AG04450 (cell line): ENCODE measurements around the gene FAM20C. TPM values are rescaled to one million over a fixed set of nuclear protein-coding genes. Genes with fewer than 3 reads are reported as not detected.

Experiments used
- CTCF ChIA-PET: fragments of 300-600, 350-600 bp; formaldehyde crosslinking; extraction: SDS; loops from one replicate; lab custom pipeline; 2022; ENCODE audit warnings: antibody characterized with exemption, inconsistent platforms; lab: Charles Lee
- POLR2A ChIA-PET: fragments of 350-600 bp; formaldehyde crosslinking; extraction: SDS; loops from one replicate; lab custom pipeline; 2021; ENCODE audit warnings: antibody characterized with exemption, inconsistent platforms; lab: Yijun Ruan, JAX
- DNase-seq: peaks from one replicate; pipeline ENCODE4 v3.0.0-alpha.2; 2011; ENCODE audit warnings: low read depth, low spot score
- H3K27ac ChIP-seq: one replicate; pipeline ENCODE4 v1.5.1; 2012; ENCODE audit warnings: low read depth, low read length, control low read depth
- H3K27me3 ChIP-seq: one replicate; pipeline ENCODE4 v1.6.0; 2012; ENCODE audit warnings: low read length; ENCODE audit not compliant: control insufficient read depth, insufficient read depth
- H3K4me3 ChIP-seq: 2 replicates; pipeline ENCODE4 v1.5.1; 2011; ENCODE audit warnings: mild to moderate bottlenecking, low read depth, low read length, control low read depth
- H3K9me3 ChIP-seq: 2 replicates; pipeline ENCODE4 v1.5.1; 2012; ENCODE audit warnings: low read length; ENCODE audit not compliant: control insufficient read depth, insufficient read depth
- polyA plus RNA-seq: library from polyadenylated mRNA; depleted of rRNA; stranded (reverse); fragments of >200 nt; gene quantifications from 2 replicates; pipeline ENCODE4 v1.2.3, GENCODE V29; 2011
- TF ChIP-seq, protein P1 (sequence below): IDR thresholded peaks from 2 replicates; pipeline ENCODE4 v1.5.1; 2011; ENCODE audit warnings: low read depth, low read length, control low read depth, inconsistent platforms

The FAM20C gene
- polyA plus RNA-seq, 1 experiment = 34.5 TPM

DNA sequence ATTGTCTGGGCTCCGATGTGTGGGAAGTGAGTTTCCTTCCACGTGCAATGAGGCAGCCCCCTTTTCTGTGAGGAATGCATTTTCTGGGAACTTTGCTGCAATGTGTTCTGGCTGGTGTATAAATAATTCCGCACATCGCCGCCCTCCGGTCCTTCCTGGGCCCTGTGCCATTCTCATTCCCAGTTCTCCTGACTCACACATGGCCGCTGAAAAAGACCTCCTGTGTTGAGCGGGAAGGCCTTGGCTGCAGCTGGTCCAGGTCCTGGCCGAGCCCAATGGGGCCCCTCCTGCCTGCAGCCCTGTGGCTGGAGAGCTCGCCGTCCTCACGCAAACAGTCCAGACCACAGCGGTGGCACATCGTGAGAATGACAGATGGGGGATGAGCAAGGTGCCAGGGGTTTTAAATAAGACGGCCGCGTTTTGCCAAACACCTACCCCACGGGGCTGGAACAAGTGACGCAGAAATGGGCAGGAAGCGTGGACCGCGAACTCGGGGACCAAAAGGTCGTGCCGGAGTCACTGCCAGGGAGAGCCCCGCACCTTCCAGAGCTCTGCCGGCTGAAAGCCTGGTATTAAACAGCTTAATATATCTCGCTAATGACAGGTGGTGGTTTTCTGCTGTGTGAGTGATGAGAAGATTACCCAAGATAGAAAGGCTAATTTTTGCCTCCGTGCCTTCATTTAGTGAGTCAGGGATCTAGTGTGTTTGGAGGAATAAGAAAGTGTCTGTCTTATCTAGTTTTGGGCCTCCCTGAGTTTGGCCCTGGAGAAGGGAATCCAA lies 37.0 kb downstream of the FAM20C start:
- Histone ChIP-seq H3K4me3 (no peak overlapping the region), H3K27ac (peak overlapping the region; percentile 94), H3K9me3 (peaks cover 2% of the 10 kb centered on the region; the same call in 1 of the 2 replicates), H3K27me3 (no peaks in the 10 kb centered on the region)
- CTCF ChIA-PET = interaction anchor here (0.6 to 0.8 kb wide), 2 partner anchors 12 to 613 kb away, joined by 3 to 5 read pairs; no protein-coding TSS in a partner anchor
- peak; percentile 94 for DNase-seq
- TF ChIP-seq, protein P1, sequence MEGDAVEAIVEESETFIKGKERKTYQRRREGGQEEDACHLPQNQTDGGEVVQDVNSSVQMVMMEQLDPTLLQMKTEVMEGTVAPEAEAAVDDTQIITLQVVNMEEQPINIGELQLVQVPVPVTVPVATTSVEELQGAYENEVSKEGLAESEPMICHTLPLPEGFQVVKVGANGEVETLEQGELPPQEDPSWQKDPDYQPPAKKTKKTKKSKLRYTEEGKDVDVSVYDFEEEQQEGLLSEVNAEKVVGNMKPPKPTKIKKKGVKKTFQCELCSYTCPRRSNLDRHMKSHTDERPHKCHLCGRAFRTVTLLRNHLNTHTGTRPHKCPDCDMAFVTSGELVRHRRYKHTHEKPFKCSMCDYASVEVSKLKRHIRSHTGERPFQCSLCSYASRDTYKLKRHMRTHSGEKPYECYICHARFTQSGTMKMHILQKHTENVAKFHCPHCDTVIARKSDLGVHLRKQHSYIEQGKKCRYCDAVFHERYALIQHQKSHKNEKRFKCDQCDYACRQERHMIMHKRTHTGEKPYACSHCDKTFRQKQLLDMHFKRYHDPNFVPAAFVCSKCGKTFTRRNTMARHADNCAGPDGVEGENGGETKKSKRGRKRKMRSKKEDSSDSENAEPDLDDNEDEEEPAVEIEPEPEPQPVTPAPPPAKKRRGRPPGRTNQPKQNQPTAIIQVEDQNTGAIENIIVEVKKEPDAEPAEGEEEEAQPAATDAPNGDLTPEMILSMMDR = no peak
- POLR2A ChIA-PET = interaction anchor here (0.6 to 1.4 kb wide), 4 partner anchors 12 to 38 kb away, joined by 3 to 5 read pairs (median 3); partner anchors contain the start of gene FAM20C

DNA sequence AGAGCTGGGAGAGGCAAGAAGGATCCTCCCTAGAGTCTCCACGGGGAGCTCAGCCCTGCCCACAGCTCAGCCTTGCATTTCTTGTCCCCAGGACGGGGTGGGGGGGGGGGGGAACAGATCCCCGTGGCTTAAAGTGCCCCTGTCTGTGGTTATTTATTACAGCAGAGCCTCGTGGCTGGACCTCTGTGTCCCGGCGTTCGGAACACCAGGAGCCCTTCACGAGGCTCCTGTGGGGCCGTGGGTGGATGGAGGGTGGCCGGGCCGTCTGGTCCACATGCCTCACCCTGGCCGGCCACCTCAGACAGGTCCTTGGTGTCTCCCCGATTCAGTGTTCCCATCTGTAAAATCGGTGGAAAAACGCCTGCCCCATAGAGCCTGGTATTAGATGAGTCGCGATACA lies 37.9 kb downstream of the FAM20C start:
- ChIA-PET CTCF (no interaction called here), POLR2A (interaction anchor here (1.4 kb wide), 1 partner anchor 38 kb away, joined by 3 read pairs; the partner anchor contains the start of gene FAM20C)
- DNase-seq = no peak
- TF ChIP-seq, protein P1 = no peak
- no peaks in the 10 kb centered on the region for H3K27me3 ChIP-seq
- H3K4me3 ChIP-seq = no peak overlapping the region
- H3K9me3 ChIP-seq = peaks cover 2% of the 10 kb centered on the region; the same call in 1 of the 2 replicates
- H3K27ac ChIP-seq = peak overlapping the region; percentile 94

DNA sequence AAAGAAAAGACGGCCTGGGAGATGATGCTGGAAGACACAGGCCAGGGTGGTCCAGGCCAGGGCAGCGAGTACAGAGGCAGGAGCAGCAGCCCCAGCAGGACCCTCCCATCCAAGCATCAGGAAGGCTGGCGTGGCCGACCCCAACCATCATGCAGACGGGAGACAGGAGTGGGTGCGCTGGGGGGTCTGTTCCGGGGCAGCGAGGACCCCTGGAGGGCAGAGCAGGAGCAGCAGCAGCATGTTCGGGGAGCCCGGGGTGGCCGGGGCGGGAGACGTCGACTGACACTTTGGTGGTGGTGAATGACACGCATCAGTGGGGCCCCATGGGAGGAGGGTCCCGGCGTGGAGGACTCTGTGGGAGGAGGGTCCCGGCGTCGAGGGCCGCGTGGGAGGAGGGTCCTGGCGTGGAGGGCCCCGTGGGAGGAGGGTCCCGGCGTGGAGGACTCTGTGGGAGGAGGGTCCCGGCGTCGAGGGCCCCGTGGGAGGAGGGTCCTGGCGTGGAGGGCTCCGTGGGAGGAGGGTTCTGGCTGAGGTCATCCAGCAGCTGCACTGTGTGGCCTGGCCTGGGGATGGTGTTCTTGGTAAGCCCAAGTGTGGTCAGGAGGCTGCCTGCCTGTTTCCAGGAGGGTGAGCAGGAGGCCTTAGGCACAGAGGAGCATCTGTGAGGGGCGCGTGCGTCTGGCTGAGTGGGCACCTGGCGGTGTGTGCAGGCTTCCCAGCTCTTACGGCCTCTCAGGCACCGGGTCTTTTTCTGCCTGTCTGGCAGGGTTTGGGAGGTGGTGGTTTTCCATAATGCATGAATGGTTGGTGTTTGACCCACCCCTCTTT lies 38.9 kb downstream of the FAM20C start:
- POLR2A ChIA-PET = no interaction called here
- Histone ChIP-seq H3K9me3 (peaks cover 2% of the 10 kb centered on the region; the same call in 1 of the 2 replicates), H3K27me3 (no peaks in the 10 kb centered on the region), H3K27ac (no peak overlapping the region), H3K4me3 (no peak overlapping the region)
- CTCF ChIA-PET = interaction anchor here (0.7 kb wide), 1 partner anchor 45 kb away, joined by 3 read pairs; no protein-coding TSS in a partner anchor
- TF ChIP-seq, protein P1 = peak; percentile 34
- DNase-seq = no peak

DNA sequence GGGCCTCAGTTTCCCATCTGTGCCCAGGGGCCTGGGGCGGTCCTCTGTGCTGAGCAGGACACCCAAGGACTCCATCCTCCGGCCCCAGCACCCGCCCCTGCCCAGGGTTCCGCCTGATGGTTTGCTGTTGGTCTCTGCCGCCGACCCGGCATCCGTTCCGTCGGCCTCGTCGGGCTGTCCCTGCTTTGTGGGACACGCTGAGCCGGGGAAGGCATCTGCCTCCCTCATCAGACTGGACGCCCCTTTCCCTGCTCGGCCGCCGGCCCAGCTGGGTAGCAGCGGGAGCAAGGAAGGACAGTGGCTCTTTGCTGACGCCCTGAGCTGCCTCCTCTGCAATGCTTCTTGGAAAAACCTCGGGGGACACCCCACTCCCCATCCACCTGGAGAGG lies 39.5 kb downstream of the FAM20C start:
- TF ChIP-seq, protein P1 = no peak
- ChIA-PET POLR2A (no interaction called here), CTCF (interaction anchor here (0.7 kb wide), 1 partner anchor 46 kb away, joined by 3 read pairs; no protein-coding TSS in a partner anchor)
- DNase-seq = no peak
- no peak overlapping the region for H3K4me3 ChIP-seq
- peaks cover 5% of the 10 kb centered on the region; the same call in 1 of the 2 replicates for H3K9me3 ChIP-seq
- H3K27ac ChIP-seq = peak overlapping the region; percentile 31
- no peaks in the 10 kb centered on the region for H3K27me3 ChIP-seq
